ENCODE data around the gene NYAP2.

GRCh38 chr2:225471039-225471438, 71.5 kb downstream of the NYAP2 start:
- TF ChIP-seq CTCF (conservative IDR thresholded peaks at IDR 0.05 in 1 of 2, IDR thresholded peaks at IDR 0.05 in 1 of 2; ENCODE audit: low read depth in 1 of 2, low read length in 2 of 2) (no peak), EZH2 (IDR thresholded peaks at IDR 0.05; ENCODE audit: low read length, missing control alignments) (no peak)
